HG03439 (cell line): ENCODE measurements around the gene CSNK1A1.
"Not testable (repeated sequence)": the region's sequence is repeated elsewhere in the genome, so short reads cannot be mapped to it uniquely, and the experiment has no call there.

Experiments used
- ATAC-seq: cut with Tn5 transposase; IDR thresholded peaks from one replicate; pipeline ENCODE4 v1.9.1; 2021; ENCODE audit warnings: mild to moderate bottlenecking, moderate library complexity; ENCODE audit not compliant: unreplicated experiment

The CSNK1A1 gene

GRCh38 chr5:149535787-149536186 lies 15.5 kb downstream of the CSNK1A1 start:
- not testable (repeated sequence) for ATAC-seq

DNA sequence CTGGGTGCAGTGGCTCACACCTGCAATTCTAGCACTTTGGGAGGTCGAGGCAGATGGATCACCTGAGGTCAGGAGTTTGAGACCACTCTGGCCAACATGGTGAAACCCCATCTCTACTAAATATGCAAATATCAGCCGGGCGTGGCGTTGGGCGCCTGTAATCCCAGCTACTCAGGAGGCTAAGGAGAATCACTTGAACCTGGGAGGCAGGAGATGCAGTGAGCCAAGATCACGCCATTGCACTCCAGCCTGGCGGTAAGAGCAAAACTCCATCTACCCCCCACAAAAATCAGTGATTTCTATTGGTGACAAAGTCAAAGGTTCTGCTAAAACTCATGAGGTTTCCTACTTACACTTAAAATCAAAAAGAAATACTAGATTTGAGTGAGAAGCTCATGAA lies 18.8 kb downstream of the CSNK1A1 start:
- no peak for ATAC-seq

GRCh38 chr5:149529463-149529862 lies 21.8 kb downstream of the CSNK1A1 start:
- no peak for ATAC-seq

DNA sequence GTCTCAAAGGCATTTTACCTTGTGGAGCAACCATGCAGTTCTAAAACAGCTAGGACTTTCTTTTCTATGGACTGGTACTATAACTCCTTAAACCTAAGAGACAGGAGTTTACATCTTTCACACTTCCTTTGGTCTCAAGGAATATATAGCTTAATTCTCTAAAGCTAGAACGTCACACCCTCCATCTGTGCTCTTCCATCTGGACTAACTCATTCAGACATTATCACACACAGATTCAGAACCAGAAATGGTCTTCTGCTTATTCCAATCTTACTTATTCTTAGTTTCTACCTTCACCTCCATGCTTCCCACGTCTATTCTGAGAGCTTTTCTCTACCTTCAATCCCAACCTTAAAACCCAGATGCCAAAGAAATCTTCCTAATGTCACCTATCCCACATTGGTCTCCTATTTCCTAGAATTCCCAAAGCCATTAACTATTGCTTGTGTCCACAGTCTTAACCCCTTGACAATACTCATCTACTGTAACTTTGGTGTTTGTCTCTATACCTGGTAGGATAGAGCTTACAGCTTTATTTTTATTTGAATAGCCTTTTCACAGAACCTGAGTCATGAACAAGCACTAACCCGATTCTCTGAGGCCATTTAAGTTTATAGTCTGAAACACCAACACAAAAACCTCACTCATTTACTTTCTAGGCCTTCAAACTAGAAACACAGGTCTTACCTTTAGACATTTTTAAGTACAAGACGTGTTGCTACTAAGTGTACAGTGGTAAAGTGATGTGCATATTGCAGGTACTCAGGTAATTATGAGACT lies 22.8 kb downstream of the CSNK1A1 start:
- no peak for ATAC-seq

DNA sequence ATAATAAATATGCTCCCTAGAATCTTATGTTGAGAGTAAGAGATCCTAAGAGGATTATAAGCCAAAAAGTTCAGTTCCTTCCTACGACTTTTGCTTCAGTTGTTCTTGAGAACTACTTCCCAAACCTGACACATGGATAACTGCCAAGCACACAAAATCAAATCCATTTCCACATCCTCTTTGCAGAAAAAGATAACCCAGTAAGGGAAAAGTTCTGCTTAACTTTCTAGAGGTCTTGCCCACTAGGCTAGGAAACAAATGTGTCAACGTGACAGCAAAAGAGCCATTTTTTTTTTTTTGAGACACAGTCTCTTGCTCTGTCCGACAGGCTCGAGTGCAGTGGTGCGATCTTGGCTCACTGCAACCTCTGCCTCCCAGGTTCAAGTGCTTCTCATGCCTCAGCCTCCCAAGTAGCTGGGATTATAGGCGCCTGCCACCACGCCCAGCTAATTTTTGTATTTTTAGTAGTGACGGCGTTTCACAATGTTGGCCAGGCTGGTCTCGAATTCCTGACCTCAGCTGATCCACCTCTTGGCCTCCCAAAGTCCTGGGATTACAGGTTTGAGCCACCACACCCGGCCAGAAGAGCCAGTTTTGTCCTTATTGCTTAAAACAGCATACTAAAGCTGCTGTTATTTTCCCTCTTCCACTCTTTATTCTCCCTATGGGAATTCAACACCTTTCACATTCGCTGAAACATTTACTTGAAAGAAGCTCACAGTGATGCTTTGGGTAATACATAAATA lies 24.2 kb downstream of the CSNK1A1 start:
- no peak for ATAC-seq

DNA sequence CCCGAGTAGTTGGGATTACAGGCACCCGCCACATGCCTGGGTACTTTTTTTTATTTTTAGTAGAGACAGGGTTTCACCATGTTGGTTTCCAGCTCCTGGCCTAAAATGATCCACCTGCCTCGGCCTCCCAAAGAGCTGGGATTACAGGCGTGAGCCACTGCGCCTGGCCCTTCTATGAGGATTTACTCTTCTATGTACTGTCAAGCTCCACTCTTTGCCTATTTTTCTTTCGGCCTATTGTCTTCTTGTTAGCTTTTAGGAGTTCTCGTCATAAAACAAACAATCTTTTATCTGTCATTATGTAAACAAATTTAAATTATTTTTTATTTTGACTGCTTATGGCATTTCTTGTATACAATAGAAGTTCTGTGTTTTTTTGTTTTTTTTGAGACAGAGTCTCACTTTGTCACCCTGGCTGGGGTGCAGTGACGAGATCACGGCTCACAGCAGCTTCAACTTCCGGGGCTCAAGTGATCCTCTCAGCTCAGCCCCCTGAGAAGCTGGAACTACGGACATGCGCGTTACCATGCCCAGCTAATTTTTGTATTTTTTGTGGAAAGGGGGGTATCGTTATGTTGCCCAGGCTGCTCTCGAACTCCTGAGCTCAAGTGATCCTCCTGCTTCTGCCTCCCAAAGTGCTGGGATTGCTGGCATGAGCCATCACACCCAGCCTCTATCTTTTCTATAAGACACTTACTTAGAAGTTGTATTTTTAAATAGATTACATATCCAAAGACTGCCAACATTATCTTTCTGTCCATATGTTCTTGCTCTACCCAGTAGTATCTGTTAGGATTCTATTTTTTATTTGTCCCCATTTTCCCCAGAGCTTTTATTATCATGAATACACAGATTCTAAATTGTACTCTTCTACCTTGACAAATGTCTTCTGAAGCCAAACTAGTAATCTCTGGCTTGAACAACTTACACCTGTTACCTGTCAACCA lies 29.2 kb downstream of the CSNK1A1 start:
- ATAC-seq = no peak

GRCh38 chr5:149519601-149520000 lies 31.6 kb downstream of the CSNK1A1 start:
- ATAC-seq = no peak

DNA sequence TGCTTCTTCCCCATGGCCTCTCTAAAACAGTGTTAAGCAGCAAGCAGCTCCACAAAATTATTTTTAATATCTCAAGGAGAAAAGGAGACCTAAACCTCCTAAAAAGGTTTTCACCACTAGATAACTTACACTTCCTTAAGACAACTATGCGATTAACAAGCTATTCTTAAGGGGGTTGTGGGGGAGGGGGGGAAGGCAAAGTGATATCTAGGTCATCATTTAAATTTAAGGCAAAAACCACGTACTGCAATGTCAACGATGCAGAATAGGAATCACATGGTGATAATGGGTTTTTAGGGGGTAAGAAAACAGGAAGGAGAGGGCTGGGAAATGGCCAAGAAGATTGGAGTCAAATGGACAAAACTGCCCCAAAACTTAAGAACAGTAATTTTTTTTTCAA lies 32.6 kb downstream of the CSNK1A1 start:
- ATAC-seq = no peak

GRCh38 chr5:149517461-149518122 lies 33.6 kb downstream of the CSNK1A1 start:
- ATAC-seq = no peak

- no peak for ATAC-seq
Observed at GRCh38 chr5:149514512-149514911, 36.7 kb downstream of the CSNK1A1 start.

DNA sequence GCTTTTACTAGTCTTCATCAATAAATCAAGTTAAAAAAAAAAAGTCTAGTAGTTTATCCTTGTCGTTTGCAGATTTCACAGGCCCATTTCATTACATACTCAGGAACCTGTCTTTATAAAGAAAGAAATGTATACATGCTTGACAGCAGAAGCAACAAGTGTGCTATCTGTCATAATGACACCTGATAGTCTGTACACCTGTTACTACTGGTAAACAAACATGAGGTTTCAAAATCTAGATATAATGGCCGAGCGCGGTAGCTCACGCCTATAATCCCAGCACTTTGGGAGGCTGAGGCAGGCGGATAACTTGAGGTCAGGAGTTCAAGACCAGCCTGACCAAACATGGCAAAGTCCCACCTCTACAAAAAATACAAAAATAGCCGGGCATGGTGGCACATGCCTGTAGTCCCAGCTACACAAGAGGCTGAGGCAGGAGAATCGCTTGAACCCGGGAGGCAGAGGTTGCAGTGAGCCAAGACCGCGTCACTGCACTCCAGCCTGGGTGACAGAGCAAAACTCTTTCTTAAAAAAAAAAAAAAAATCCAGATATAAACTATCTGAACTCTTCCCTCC lies 37.8 kb downstream of the CSNK1A1 start:
- ATAC-seq = not testable (repeated sequence)

DNA sequence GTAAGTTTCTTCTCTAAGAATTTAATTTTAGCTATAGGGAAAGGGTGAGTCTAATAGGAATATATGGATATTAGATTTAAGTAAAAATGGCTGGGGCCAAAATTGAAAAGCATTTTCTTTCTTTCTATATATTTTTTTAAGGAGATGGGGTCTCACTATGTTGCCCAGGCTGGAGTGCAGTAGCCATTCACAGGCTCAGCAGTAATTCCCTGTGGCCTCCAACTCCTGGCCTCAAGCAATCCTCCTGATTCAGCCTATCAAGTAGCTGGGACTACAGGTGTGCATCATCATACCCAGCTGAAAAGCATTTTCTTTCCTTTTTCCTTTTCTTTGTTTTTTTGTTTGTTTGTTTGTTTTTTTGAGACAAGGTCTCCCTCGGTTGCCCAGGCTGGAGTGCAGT lies 41.1 kb downstream of the CSNK1A1 start:
- ATAC-seq = no peak

- no peak for ATAC-seq
Observed at GRCh38 chr5:149504677-149505076, 46.6 kb downstream of the CSNK1A1 start.

DNA sequence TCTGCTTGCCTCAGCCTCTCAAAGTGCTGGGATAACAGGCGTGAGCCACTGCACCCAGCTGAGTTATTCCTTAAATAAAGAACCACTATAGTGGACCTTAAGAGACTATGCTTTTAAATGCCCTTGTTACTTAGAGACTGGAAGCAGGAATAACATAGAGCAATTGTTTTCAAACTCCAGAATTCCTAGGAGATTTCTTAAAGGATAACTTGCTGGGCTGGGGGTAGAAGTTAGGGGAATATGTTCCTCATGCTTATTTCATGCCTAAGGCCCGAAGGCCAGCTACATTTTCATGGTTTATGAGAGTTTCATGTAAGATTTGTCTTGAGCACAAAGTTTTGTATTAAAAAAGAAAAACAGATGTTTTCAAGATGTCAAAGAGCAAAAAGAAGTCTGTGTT lies 48.2 kb downstream of the CSNK1A1 start:
- no peak for ATAC-seq

GRCh38 chr5:149500922-149501582 lies 50.2 kb downstream of the CSNK1A1 start:
- no peak for ATAC-seq

- ATAC-seq = no peak
Observed at GRCh38 chr5:149498724-149499336, 52.4 kb downstream of the CSNK1A1 start.

GRCh38 chr5:149497357-149497756 lies 53.9 kb downstream of the CSNK1A1 start:
- no peak for ATAC-seq

- no peak for ATAC-seq
Observed at GRCh38 chr5:149496917-149497316, 54.3 kb downstream of the CSNK1A1 start.

- no peak for ATAC-seq
Observed at GRCh38 chr5:149496166-149496565, 55.1 kb downstream of the CSNK1A1 start.
